Sciatic nerve (tissue), 2 donors: Measurements from ENCODE around the gene RUNDC3A. TPM values are rescaled to one million over a fixed set of nuclear protein-coding genes. Genes with fewer than 3 reads are reported as not detected.

Source experiments
- ATAC-seq: fragments of 200-7000 bp; cut with Tn5 transposase; one replicate; pipeline ENCODE4 v1.9.1; 2020; ENCODE audit warnings: mild to moderate bottlenecking, moderate library complexity
- DNase-seq: peaks from one replicate; pipeline ENCODE4 v3.0.0-alpha.2; 2020; ENCODE audit warnings: low spot score
- intact Hi-C: fragments of 100-400 bp; cut with DNase I; formaldehyde crosslinking; loops from one replicate; pipeline ENCODE4 v1.14.2; 2022
- total RNA-seq: library from RNA; stranded (reverse); fragmentation: NEBNext Ultra II Directional; extraction: Animal tissue kit (Norgen Biotek cat#: 25700); gene quantifications from one replicate; pipeline ENCODE4 v1.2.1, GENCODE V29; 2021
- donor health status: DM: no; HTN: no; CAD: no.
- donor health status: DM: no; HTN: no; CAD: no.

RUNDC3A gene
- total RNA-seq, 1 donor from 2014 or later = 2.9 TPM

- ATAC-seq (no peak), DNase-seq (no peak)
- intact Hi-C loops = no loop called here
These were observed 26.8 kb upstream of the RUNDC3A start for GRCh38 chr17:44281570-44281969.

GRCh38 chr17:44282264-44282663 lies 26.1 kb upstream of the RUNDC3A start:
- intact Hi-C loops = no loop called here
- DNase-seq (no peak), ATAC-seq (no peak)

- intact Hi-C loops = no loop called here
- DNase-seq (no peak), ATAC-seq (no peak)
These were observed 24.9 kb upstream of the RUNDC3A start for GRCh38 chr17:44283344-44284023.

- intact Hi-C loops = no loop called here
- DNase-seq (no peak), ATAC-seq (no peak)
These were observed 24.4 kb upstream of the RUNDC3A start for GRCh38 chr17:44284024-44284400.

GRCh38 chr17:44287651-44288050 lies 20.8 kb upstream of the RUNDC3A start:
- DNase-seq = no peak
- intact Hi-C loops = no loop called here
- no peak for ATAC-seq

GRCh38 chr17:44293509-44294226 lies 14.7 kb upstream of the RUNDC3A start:
- ATAC-seq = no peak
- DNase-seq = no peak
- intact Hi-C loops = no loop called here

GRCh38 chr17:44297975-44298374 lies 10.4 kb upstream of the RUNDC3A start:
- intact Hi-C loops = no loop called here
- DNase-seq (no peak), ATAC-seq (no peak)

- no peak for ATAC-seq
- intact Hi-C loops = no loop called here
These were observed 3.8 kb upstream of the RUNDC3A start for GRCh38 chr17:44304651-44305050.

GRCh38 chr17:44307387-44308186 lies 814 bp upstream of the RUNDC3A start:
- ATAC-seq = peak; percentile 77
- DNase-seq = no peak
- intact Hi-C loops = no loop called here

More at GRCh38 chr17:44304651-44305050, 3.8 kb upstream of the RUNDC3A start:
- no peak for DNase-seq

GRCh38 chr17:44308865-44309264 lies 464 bp downstream of the RUNDC3A start:
- intact Hi-C loops = no loop called here
- DNase-seq = no peak
- peak; percentile 8 for ATAC-seq

- DNase-seq (no peak), ATAC-seq (no peak)
- intact Hi-C loops = no loop called here
These were observed 1.1 kb downstream of the RUNDC3A start for GRCh38 chr17:44309472-44309871.

- ATAC-seq (no peak), DNase-seq (no peak)
- intact Hi-C loops = loop anchor here (5.0 kb wide), 1 partner anchor 1233 kb away; no protein-coding TSS in a partner anchor
These were observed 1.8 kb downstream of the RUNDC3A start for GRCh38 chr17:44310188-44310587.

GRCh38 chr17:44310609-44311376 lies 2.4 kb downstream of the RUNDC3A start:
- ATAC-seq (no peak), DNase-seq (no peak)
- intact Hi-C loops = loop anchor here (5.0 kb wide), 1 partner anchor 1233 kb away; no protein-coding TSS in a partner anchor

- DNase-seq = no peak
- no peak for ATAC-seq
- intact Hi-C loops = loop anchor here (5.0 kb wide), 1 partner anchor 1234 kb away; no protein-coding TSS in a partner anchor
These were observed 3.3 kb downstream of the RUNDC3A start for GRCh38 chr17:44311562-44312181.

GRCh38 chr17:44312396-44313104 lies 4.1 kb downstream of the RUNDC3A start:
- ATAC-seq (no peak), DNase-seq (no peak)
- intact Hi-C loops = loop anchor here (5.0 kb wide), 1 partner anchor 1235 kb away; no protein-coding TSS in a partner anchor

- intact Hi-C loops = loop anchor here (5.0 kb wide), 1 partner anchor 1237 kb away; no protein-coding TSS in a partner anchor
- no peak for DNase-seq
- ATAC-seq = no peak
These were observed 5.6 kb downstream of the RUNDC3A start for GRCh38 chr17:44314031-44314430.

GRCh38 chr17:44314524-44314868 lies 6.1 kb downstream of the RUNDC3A start:
- DNase-seq (no peak), ATAC-seq (no peak)
- intact Hi-C loops = loop anchor here (5.0 kb wide), 1 partner anchor 1237 kb away; no protein-coding TSS in a partner anchor
